Lower lobe of right lung (tissue), 2 donors: ENCODE results near the gene PPM1J. TPM values are rescaled to one million over a fixed set of nuclear protein-coding genes. Genes with fewer than 3 reads are reported as not detected.

ENCODE experiments used
- ATAC-seq, 2 donors: fragments of 200-7000 bp; cut with Tn5 transposase; one replicate each; pipeline ENCODE4 v1.9.1; 2020 to 2022; ENCODE audit warnings: mild to moderate bottlenecking in 2 of 2, moderate library complexity in 2 of 2
- DNase-seq: peaks from one replicate; pipeline ENCODE4 v3.0.0-alpha.2; 2020
- H3K27ac ChIP-seq: fragments of 200-600 bp; one replicate; pipeline ENCODE4 v1.8.0; 2022
- H3K27me3 ChIP-seq: fragments of 200-600 bp; one replicate; pipeline ENCODE4 v1.8.0; 2022; ENCODE audit warnings: low read depth
- H3K36me3 ChIP-seq: fragments of 200-600 bp; one replicate; pipeline ENCODE4 v1.8.0; 2022; ENCODE audit warnings: mild to moderate bottlenecking
- H3K4me1 ChIP-seq: fragments of 200-600 bp; one replicate; pipeline ENCODE4 v1.8.0; 2022
- H3K4me3 ChIP-seq: fragments of 200-600 bp; one replicate; pipeline ENCODE4 v1.8.0; 2022; ENCODE audit warnings: mild to moderate bottlenecking
- H3K9me3 ChIP-seq: fragments of 200-600 bp; one replicate; pipeline ENCODE4 v1.8.0; 2022
- intact Hi-C: fragments of 100-400 bp; cut with DNase I; formaldehyde crosslinking; loops from one replicate; pipeline ENCODE4 v1.11.0; 2022
- total RNA-seq: library from RNA; stranded (reverse); fragmentation: NEBNext Ultra II Directional; extraction: Animal tissue kit (Norgen Biotek cat#: 25700); gene quantifications from one replicate; pipeline ENCODE4 v1.2.1, GENCODE V29; 2021
- TF ChIP-seq, protein P1 (sequence below): fragments of 200-600 bp; IDR thresholded peaks from one replicate; pipeline ENCODE4 v1.8.0; 2022; ENCODE audit warnings: antibody characterized with exemption, mild to moderate bottlenecking
- donor health status: DM: no; HTN: yes; CAD: no; lungs with severe emphysema.

PPM1J gene
- total RNA-seq, 1 donor from 2014 or later, result 0.30 TPM

DNA sequence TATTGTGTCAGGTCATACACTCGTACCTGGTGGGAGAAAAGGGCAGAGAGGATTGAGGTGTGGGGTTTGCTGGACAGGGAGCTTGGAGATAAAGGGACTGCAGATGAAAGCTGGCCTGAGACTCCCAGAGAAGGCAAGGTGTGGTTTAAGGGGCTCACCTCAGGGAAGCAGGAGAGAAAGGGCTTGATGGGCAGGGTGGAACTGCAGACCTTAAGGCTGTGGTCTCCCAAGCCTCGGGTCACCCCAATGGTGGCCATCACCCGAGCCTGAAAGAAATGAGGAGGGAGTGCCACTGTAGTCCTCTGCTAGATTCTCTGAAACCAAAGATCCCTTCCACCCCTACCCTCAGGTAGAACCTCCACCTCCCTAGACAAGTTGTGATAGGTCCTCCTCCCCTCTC lies 4.5 kb downstream of the PPM1J start:
- Histone ChIP-seq H3K27ac (no peak overlapping the region), H3K36me3 (no peaks in the 10 kb centered on the region), H3K4me3 (no peak overlapping the region), H3K4me1 (peaks cover 20% of the 10 kb centered on the region), H3K9me3 (no peaks in the 10 kb centered on the region), H3K27me3 (no peaks in the 10 kb centered on the region)
- TF ChIP-seq, protein P1, sequence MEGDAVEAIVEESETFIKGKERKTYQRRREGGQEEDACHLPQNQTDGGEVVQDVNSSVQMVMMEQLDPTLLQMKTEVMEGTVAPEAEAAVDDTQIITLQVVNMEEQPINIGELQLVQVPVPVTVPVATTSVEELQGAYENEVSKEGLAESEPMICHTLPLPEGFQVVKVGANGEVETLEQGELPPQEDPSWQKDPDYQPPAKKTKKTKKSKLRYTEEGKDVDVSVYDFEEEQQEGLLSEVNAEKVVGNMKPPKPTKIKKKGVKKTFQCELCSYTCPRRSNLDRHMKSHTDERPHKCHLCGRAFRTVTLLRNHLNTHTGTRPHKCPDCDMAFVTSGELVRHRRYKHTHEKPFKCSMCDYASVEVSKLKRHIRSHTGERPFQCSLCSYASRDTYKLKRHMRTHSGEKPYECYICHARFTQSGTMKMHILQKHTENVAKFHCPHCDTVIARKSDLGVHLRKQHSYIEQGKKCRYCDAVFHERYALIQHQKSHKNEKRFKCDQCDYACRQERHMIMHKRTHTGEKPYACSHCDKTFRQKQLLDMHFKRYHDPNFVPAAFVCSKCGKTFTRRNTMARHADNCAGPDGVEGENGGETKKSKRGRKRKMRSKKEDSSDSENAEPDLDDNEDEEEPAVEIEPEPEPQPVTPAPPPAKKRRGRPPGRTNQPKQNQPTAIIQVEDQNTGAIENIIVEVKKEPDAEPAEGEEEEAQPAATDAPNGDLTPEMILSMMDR, result no peak
- DNase-seq (no peak), ATAC-seq (no peak)
- intact Hi-C loops, result no loop called here

GRCh38 chr1:112710159-112710558 lies 5.0 kb downstream of the PPM1J start:
- no peak overlapping the region for H3K27ac ChIP-seq
- DNase-seq, result no peak
- H3K4me1 ChIP-seq, result peaks cover 24% of the 10 kb centered on the region
- no peaks in the 10 kb centered on the region for H3K9me3 ChIP-seq
- no peak for ATAC-seq
- intact Hi-C loops, result no loop called here
- no peak overlapping the region for H3K4me3 ChIP-seq
- H3K36me3 ChIP-seq, result no peaks in the 10 kb centered on the region
- H3K27me3 ChIP-seq, result no peaks in the 10 kb centered on the region
- TF ChIP-seq, protein P1, result no peak

DNA sequence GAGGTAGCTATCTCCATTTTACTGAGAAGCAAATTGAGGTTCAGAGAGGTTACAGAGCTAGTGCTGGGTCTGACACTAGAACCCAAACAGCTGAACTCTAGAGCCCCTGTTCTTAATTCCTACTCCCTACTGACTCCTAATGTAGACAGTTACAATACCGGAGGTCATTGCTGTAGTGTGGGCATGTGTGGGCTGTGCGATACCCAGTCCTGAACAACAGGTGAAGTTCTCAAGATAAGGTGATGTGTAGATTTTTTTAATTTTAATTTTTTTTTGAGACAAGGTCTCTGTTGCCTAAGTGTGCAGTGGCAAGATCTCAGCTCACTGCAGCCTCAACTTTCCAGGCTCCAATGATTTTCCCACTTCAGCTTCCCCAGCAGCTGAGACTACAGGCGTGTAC lies 6.6 kb downstream of the PPM1J start:
- intact Hi-C loops, result no loop called here
- H3K36me3 ChIP-seq, result peaks cover 7% of the 10 kb centered on the region
- no peaks in the 10 kb centered on the region for H3K27me3 ChIP-seq
- no peaks in the 10 kb centered on the region for H3K9me3 ChIP-seq
- H3K27ac ChIP-seq, result no peak overlapping the region
- H3K4me1 ChIP-seq, result peaks cover 27% of the 10 kb centered on the region
- TF ChIP-seq, protein P1, result no peak
- DNase-seq, result no peak
- ATAC-seq, result no peak
- H3K4me3 ChIP-seq, result no peak overlapping the region

- H3K4me3 ChIP-seq, result no peak overlapping the region
Observed at GRCh38 chr1:112708002-112708448, 7.1 kb downstream of the PPM1J start.

DNA sequence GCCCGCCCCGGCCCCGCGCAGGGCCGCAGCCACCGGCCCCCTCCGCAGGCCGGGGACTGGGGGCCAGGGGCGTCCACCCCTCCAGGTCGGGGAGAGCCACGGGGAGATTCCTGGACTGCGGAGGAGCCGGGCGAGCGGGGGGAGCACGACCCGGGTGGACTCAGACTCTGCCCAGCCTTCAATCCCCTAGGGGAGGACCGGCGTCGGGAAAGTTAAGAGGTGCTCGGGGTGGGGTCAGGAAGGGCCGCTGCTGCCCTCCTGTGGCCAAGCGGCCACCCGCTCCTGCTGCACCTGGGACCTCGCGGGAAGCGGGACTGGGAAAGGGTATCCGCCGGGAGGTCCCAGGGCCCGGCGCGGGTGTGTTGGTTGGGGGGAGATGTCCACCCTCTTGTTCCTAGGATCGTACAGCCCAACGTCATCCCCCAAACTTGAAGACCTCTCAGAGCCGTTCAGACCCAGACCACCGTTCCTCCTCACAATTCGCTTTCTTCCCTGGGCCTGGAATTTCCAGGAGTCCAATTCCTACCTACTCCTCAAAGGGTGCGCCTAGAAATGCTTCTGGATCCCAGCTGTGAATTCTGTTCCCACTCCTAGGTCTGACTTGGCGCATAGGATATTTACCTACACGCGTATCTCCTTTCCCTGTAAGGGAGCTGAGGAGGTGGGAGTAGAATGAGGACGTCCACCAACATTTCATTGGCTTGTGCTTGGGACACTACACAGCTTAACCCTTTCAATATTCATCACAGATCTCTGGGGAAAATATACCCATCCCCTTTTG lies 7.7 kb downstream of the PPM1J start:
- ATAC-seq (peak; percentile 88 to 89), DNase-seq (peak; percentile 92)
- no peaks in the 10 kb centered on the region for H3K9me3 ChIP-seq
- TF ChIP-seq, protein P1, result peak; percentile 88
- H3K27ac ChIP-seq, result peak overlapping the region; percentile 93
- no peaks in the 10 kb centered on the region for H3K27me3 ChIP-seq
- peak overlapping the region; percentile 97 for H3K4me3 ChIP-seq
- peaks cover 14% of the 10 kb centered on the region for H3K36me3 ChIP-seq
- H3K4me1 ChIP-seq, result peaks cover 38% of the 10 kb centered on the region
- intact Hi-C loops, result no loop called here

More at GRCh38 chr1:112708002-112708448, 7.1 kb downstream of the PPM1J start:
- peaks cover 31% of the 10 kb centered on the region for H3K4me1 ChIP-seq
- ATAC-seq, result no peak
- H3K27ac ChIP-seq, result peak overlapping the region; percentile 93
- intact Hi-C loops, result no loop called here
- peaks cover 11% of the 10 kb centered on the region for H3K36me3 ChIP-seq
- H3K9me3 ChIP-seq, result no peaks in the 10 kb centered on the region
- no peak for DNase-seq
- no peaks in the 10 kb centered on the region for H3K27me3 ChIP-seq
- TF ChIP-seq, protein P1, result no peak
